WTC11 (cell line): ENCODE results near the gene RYR2. TPM values are rescaled to one million over a fixed set of nuclear protein-coding genes. Genes with fewer than 3 reads are reported as not detected.

Source experiments
- ATAC-seq: fragments of 200-7000 bp; cut with Tn5 transposase; 2 replicates; pipeline ENCODE4 v1.10.0; 2021; ENCODE audit warnings: mild to moderate bottlenecking, moderate library complexity
- CTCF ChIA-PET: fragments of 300-600 bp; sonication (Branson Sonifier 250); formaldehyde crosslinking; loops from one replicate; lab custom pipeline; 2021; ENCODE audit warnings: antibody characterized with exemption; lab: Charles Lee
- POLR2A ChIA-PET: fragments of 350-600 bp; sonication (Branson Sonifier 250); formaldehyde crosslinking; loops from one replicate; lab custom pipeline; 2021; ENCODE audit warnings: antibody characterized with exemption; lab: Charles Lee
- DNase-seq: peaks from one replicate; pipeline ENCODE4 v3.0.0; 2021; ENCODE audit warnings: low spot score
- H3K27ac Mint-ChIP-seq: 2 replicates; pipeline ENCODE4 v1.8.0; 2021; ENCODE audit warnings: mixed read lengths
- H3K27me3 Mint-ChIP-seq: 2 replicates; pipeline ENCODE4 v1.8.0; 2021; ENCODE audit warnings: low read depth, mild to moderate bottlenecking, moderate library complexity, mixed read lengths
- H3K36me3 Mint-ChIP-seq: 2 replicates; pipeline ENCODE4 v1.8.0; 2021; ENCODE audit warnings: mixed read lengths
- H3K4me1 Mint-ChIP-seq: 2 replicates; pipeline ENCODE4 v1.8.0; 2022; ENCODE audit warnings: mixed read lengths
- H3K4me3 Mint-ChIP-seq: 2 replicates; pipeline ENCODE4 v1.8.0; 2021; ENCODE audit warnings: mild to moderate bottlenecking, moderate library complexity, mixed read lengths
- H3K9me3 Mint-ChIP-seq: 2 replicates; pipeline ENCODE4 v1.8.0; 2021; ENCODE audit warnings: mixed read lengths
- ATF1 ChIP-seq: sonication (generic); formaldehyde crosslinking; IDR thresholded peaks from 2 replicates; pipeline ENCODE4 v1.8.1; 2023; ENCODE audit warnings: mild to moderate bottlenecking, moderate library complexity, missing genetic modification reagents
- EMX1 ChIP-seq: fragments of 250-450 bp; sonication (Bioruptor Pico); IDR thresholded peaks from 2 replicates; pipeline ENCODE4 v1.8.0; 2021; ENCODE audit warnings: mild to moderate bottlenecking
- FOXP1 ChIP-seq: sonication (generic); formaldehyde crosslinking; IDR thresholded peaks from 2 replicates; pipeline ENCODE4 v1.8.0; 2022; ENCODE audit warnings: missing genetic modification reagents, mild to moderate bottlenecking, moderate library complexity, borderline replicate concordance
- GRHL2 ChIP-seq: fragments of 250-450 bp; sonication (Bioruptor Pico); IDR thresholded peaks from 2 replicates; pipeline ENCODE4 v1.8.0; 2022; ENCODE audit warnings: mild to moderate bottlenecking, moderate library complexity; ENCODE audit not compliant: insufficient replicate concordance, severe bottlenecking
- JAZF1 ChIP-seq: fragments of 250-450 bp; sonication (Bioruptor Pico); IDR thresholded peaks from 2 replicates; pipeline ENCODE4 v1.9.0; 2021; ENCODE audit warnings: moderate library complexity, mild to moderate bottlenecking, inconsistent platforms
- NFE2L1 ChIP-seq: sonication (generic); formaldehyde crosslinking; IDR thresholded peaks from 2 replicates; pipeline ENCODE4 v1.8.1; 2023; ENCODE audit warnings: missing genetic modification reagents
- SOX15 ChIP-seq: fragments of 250-450 bp; sonication (Bioruptor Pico); IDR thresholded peaks from 2 replicates; pipeline ENCODE4 v1.9.0; 2021; ENCODE audit warnings: mild to moderate bottlenecking
- SP1 ChIP-seq: sonication (generic); formaldehyde crosslinking; conservative IDR thresholded peaks from 2 replicates; pipeline ENCODE4 v1.8.1; 2022; ENCODE audit warnings: missing genetic modification reagents
- TEAD4 ChIP-seq: sonication (generic); formaldehyde crosslinking; IDR thresholded peaks from 2 replicates; pipeline ENCODE4 v1.8.0; 2022; ENCODE audit warnings: mild to moderate bottlenecking, missing genetic modification reagents
- ZNF121 ChIP-seq: sonication (generic); formaldehyde crosslinking; IDR thresholded peaks from 2 replicates; pipeline ENCODE4 v1.8.0; 2023; ENCODE audit warnings: missing genetic modification reagents
- ZNF138 ChIP-seq: sonication (generic); formaldehyde crosslinking; conservative IDR thresholded peaks from 2 replicates; pipeline ENCODE4 v1.8.1; 2022; ENCODE audit warnings: mild to moderate bottlenecking, moderate library complexity, missing genetic modification reagents
- ZNF219 ChIP-seq: sonication (generic); formaldehyde crosslinking; IDR thresholded peaks from 2 replicates; pipeline ENCODE4 v1.8.0; 2023; ENCODE audit warnings: missing genetic modification reagents, mild to moderate bottlenecking, borderline replicate concordance
- ZNF232 ChIP-seq: sonication (generic); formaldehyde crosslinking; IDR thresholded peaks from 2 replicates; pipeline ENCODE4 v1.8.0; 2022; ENCODE audit warnings: mild to moderate bottlenecking, missing genetic modification reagents
- ZNF263 ChIP-seq: sonication (generic); formaldehyde crosslinking; IDR thresholded peaks from 2 replicates; pipeline ENCODE4 v1.8.1; 2022; ENCODE audit warnings: low read depth, mild to moderate bottlenecking, moderate library complexity, missing genetic modification reagents
- ZNF416 ChIP-seq: fragments of 250-450 bp; sonication (Bioruptor Pico); IDR thresholded peaks from 2 replicates; pipeline ENCODE4 v1.9.0; 2021; ENCODE audit warnings: mild to moderate bottlenecking, inconsistent platforms
- total RNA-seq: library from RNA; stranded (reverse); gene quantifications from 3 replicates; pipeline ENCODE4 v1.2.3, GENCODE V29; 2021
- TF ChIP-seq, protein P1 (sequence below): sonication (generic); formaldehyde crosslinking; IDR thresholded peaks from 2 replicates; pipeline ENCODE4 v1.8.0; 2023; ENCODE audit warnings: missing genetic modification reagents
- TF ChIP-seq, protein P2 (sequence below): fragments of 250-450 bp; sonication (Bioruptor Pico); conservative IDR thresholded peaks from 2 replicates; pipeline ENCODE4 v1.9.0; 2021; ENCODE audit warnings: mild to moderate bottlenecking
- TF ChIP-seq, protein P3 (sequence below): sonication (generic); formaldehyde crosslinking; IDR thresholded peaks from 2 replicates; pipeline ENCODE4 v1.8.1; 2023; ENCODE audit warnings: mild to moderate bottlenecking, missing genetic modification reagents
- TF ChIP-seq, protein P4 (sequence below): fragments of 200-600 bp; IDR thresholded peaks from 2 replicates; pipeline ENCODE4 v1.8.0; 2022; ENCODE audit warnings: antibody characterized with exemption
- TF ChIP-seq, protein P5 (sequence below): fragments of 250-450 bp; sonication (Bioruptor Pico); IDR thresholded peaks from 2 replicates; pipeline ENCODE4 v1.9.0; 2021; ENCODE audit warnings: mild to moderate bottlenecking
- TF ChIP-seq, protein P6 (sequence below): sonication (generic); formaldehyde crosslinking; IDR thresholded peaks from 2 replicates; pipeline ENCODE4 v1.8.0; 2022; ENCODE audit warnings: mild to moderate bottlenecking, missing genetic modification reagents
- TF ChIP-seq, protein P7 (sequence below): sonication (generic); formaldehyde crosslinking; IDR thresholded peaks from 2 replicates; pipeline ENCODE4 v1.8.0; 2023; ENCODE audit warnings: mild to moderate bottlenecking, missing genetic modification reagents
- TF ChIP-seq, protein P8 (sequence below): sonication (generic); formaldehyde crosslinking; IDR thresholded peaks from 2 replicates; pipeline ENCODE4 v1.8.0; 2022; ENCODE audit warnings: missing genetic modification reagents

The RYR2 gene
- total RNA-seq, 1 experiment from 2014 or later, result 7.9 TPM

DNA sequence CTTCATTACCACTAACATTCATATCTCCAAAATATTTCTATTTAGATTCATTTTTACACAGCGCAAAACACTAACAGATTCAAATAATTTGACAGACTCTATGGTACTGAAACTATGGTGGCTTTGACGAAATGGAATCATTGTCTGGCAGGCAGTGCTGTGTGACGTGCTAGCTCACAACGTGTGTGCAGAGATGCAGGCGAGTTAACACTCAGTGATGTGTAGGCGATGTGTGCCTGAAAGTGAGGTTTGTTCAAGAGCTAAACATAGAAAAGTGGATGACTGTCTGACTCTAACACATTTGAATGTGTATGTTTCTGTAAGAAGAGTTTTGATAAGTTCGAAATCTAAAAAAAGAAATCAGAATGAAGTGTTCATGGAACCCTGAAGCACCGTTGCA lies 97.7 kb downstream of the RYR2 start:
- TF ChIP-seq, protein P1, sequence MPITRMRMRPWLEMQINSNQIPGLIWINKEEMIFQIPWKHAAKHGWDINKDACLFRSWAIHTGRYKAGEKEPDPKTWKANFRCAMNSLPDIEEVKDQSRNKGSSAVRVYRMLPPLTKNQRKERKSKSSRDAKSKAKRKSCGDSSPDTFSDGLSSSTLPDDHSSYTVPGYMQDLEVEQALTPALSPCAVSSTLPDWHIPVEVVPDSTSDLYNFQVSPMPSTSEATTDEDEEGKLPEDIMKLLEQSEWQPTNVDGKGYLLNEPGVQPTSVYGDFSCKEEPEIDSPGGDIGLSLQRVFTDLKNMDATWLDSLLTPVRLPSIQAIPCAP (CRISPR knock-in tag), result no peak
- TF ChIP-seq FOXP1 (CRISPR knock-in tag) (no peak), ZNF121 (no peak), ZNF219 (no peak), SOX15 (CRISPR knock-in tag) (no peak), ZNF416 (CRISPR knock-in tag) (no peak), EMX1 (CRISPR knock-in tag) (no peak)
- TF ChIP-seq, protein P2, sequence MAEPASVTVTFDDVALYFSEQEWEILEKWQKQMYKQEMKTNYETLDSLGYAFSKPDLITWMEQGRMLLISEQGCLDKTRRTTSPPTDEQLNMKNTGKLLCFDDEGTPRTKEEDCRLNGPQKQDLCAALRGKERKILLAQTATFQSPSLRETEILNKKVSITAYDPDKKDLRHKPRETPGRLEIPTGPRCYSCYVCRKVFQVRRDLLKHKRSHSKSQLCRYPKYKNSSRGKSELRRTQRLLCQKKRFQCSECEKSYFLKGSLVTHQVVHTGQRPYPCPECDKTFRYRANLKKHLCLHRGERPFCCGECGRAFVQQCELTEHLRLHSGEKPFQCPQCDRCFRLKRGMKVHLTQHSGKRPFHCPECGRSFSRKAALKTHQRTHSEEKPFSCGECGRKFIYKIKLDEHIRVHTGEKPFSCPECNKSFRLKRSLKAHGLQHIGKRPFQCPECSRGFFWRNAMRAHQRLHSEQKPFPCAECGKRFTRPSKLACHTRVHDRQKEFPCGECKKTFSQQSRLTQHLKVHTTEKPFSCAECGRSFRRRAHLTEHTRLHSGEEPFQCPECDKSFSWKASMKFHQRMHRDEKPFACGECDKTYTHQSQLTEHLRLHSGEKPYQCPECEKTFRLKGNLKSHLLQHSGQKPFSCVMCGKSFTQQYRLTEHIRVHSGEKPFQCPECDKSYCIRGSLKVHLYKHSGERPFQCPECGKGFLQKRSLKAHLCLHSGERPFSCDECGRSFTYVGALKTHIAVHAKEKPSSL, result no peak
- TF ChIP-seq, protein P3, sequence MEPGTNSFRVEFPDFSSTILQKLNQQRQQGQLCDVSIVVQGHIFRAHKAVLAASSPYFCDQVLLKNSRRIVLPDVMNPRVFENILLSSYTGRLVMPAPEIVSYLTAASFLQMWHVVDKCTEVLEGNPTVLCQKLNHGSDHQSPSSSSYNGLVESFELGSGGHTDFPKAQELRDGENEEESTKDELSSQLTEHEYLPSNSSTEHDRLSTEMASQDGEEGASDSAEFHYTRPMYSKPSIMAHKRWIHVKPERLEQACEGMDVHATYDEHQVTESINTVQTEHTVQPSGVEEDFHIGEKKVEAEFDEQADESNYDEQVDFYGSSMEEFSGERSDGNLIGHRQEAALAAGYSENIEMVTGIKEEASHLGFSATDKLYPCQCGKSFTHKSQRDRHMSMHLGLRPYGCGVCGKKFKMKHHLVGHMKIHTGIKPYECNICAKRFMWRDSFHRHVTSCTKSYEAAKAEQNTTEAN (CRISPR knock-in tag), result no peak
- TF ChIP-seq, protein P4, sequence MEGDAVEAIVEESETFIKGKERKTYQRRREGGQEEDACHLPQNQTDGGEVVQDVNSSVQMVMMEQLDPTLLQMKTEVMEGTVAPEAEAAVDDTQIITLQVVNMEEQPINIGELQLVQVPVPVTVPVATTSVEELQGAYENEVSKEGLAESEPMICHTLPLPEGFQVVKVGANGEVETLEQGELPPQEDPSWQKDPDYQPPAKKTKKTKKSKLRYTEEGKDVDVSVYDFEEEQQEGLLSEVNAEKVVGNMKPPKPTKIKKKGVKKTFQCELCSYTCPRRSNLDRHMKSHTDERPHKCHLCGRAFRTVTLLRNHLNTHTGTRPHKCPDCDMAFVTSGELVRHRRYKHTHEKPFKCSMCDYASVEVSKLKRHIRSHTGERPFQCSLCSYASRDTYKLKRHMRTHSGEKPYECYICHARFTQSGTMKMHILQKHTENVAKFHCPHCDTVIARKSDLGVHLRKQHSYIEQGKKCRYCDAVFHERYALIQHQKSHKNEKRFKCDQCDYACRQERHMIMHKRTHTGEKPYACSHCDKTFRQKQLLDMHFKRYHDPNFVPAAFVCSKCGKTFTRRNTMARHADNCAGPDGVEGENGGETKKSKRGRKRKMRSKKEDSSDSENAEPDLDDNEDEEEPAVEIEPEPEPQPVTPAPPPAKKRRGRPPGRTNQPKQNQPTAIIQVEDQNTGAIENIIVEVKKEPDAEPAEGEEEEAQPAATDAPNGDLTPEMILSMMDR, result no peak
- TF ChIP-seq, protein P5, sequence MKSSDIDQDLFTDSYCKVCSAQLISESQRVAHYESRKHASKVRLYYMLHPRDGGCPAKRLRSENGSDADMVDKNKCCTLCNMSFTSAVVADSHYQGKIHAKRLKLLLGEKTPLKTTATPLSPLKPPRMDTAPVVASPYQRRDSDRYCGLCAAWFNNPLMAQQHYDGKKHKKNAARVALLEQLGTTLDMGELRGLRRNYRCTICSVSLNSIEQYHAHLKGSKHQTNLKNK (CRISPR knock-in tag), result no peak
- ChIA-PET CTCF (no interaction called here), POLR2A (no interaction called here)
- ATAC-seq (no peak), DNase-seq (no peak)
- Mint-ChIP-seq H3K27ac (no peak overlapping the region), H3K4me1 (peaks cover 18% of the 10 kb centered on the region), H3K4me3 (no peak overlapping the region), H3K9me3 (peaks cover 1% of the 10 kb centered on the region; the same call in 1 of the 2 replicates), H3K27me3 (no peaks in the 10 kb centered on the region), H3K36me3 (peaks cover 3% of the 10 kb centered on the region)

DNA sequence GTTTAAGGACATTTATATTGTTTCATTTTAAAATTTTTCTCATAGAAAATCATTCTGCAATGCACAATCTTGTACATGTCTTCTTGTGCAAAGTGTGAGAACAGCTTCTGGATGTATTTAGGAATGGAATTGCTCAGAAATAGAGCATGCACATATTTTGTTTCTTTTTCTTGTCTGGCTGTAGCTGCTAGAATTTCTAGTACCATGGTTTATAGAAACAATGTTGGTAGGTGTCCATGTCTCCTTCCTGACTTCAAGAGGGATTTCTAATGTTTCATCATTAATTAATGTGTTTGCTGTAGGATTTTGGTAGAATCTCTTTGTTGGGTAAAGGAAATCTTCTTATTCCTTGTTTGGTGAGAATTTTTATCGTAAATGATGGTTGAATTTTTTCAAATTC lies 99.0 kb downstream of the RYR2 start:
- ChIA-PET CTCF (no interaction called here), POLR2A (no interaction called here)
- no peak overlapping the region for H3K27ac Mint-ChIP-seq
- TF ChIP-seq, protein P6, sequence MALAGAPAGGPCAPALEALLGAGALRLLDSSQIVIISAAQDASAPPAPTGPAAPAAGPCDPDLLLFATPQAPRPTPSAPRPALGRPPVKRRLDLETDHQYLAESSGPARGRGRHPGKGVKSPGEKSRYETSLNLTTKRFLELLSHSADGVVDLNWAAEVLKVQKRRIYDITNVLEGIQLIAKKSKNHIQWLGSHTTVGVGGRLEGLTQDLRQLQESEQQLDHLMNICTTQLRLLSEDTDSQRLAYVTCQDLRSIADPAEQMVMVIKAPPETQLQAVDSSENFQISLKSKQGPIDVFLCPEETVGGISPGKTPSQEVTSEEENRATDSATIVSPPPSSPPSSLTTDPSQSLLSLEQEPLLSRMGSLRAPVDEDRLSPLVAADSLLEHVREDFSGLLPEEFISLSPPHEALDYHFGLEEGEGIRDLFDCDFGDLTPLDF, result no peak
- TF ChIP-seq ZNF138 (CRISPR knock-in tag), result no peak
- TF ChIP-seq JAZF1 (CRISPR knock-in tag), result no peak
- no peak for TF ChIP-seq ZNF263
- TF ChIP-seq NFE2L1 (CRISPR knock-in tag), result no peak
- TF ChIP-seq EMX1 (CRISPR knock-in tag), result no peak
- TF ChIP-seq, protein P7, sequence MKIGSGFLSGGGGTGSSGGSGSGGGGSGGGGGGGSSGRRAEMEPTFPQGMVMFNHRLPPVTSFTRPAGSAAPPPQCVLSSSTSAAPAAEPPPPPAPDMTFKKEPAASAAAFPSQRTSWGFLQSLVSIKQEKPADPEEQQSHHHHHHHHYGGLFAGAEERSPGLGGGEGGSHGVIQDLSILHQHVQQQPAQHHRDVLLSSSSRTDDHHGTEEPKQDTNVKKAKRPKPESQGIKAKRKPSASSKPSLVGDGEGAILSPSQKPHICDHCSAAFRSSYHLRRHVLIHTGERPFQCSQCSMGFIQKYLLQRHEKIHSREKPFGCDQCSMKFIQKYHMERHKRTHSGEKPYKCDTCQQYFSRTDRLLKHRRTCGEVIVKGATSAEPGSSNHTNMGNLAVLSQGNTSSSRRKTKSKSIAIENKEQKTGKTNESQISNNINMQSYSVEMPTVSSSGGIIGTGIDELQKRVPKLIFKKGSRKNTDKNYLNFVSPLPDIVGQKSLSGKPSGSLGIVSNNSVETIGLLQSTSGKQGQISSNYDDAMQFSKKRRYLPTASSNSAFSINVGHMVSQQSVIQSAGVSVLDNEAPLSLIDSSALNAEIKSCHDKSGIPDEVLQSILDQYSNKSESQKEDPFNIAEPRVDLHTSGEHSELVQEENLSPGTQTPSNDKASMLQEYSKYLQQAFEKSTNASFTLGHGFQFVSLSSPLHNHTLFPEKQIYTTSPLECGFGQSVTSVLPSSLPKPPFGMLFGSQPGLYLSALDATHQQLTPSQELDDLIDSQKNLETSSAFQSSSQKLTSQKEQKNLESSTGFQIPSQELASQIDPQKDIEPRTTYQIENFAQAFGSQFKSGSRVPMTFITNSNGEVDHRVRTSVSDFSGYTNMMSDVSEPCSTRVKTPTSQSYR (CRISPR knock-in tag), result no peak
- TF ChIP-seq SP1, result no peak
- no peak for TF ChIP-seq TEAD4 (CRISPR knock-in tag)
- TF ChIP-seq ZNF232 (CRISPR knock-in tag), result no peak
- TF ChIP-seq GRHL2, result no peak
- TF ChIP-seq ATF1 (CRISPR knock-in tag), result no peak
- TF ChIP-seq, protein P8, sequence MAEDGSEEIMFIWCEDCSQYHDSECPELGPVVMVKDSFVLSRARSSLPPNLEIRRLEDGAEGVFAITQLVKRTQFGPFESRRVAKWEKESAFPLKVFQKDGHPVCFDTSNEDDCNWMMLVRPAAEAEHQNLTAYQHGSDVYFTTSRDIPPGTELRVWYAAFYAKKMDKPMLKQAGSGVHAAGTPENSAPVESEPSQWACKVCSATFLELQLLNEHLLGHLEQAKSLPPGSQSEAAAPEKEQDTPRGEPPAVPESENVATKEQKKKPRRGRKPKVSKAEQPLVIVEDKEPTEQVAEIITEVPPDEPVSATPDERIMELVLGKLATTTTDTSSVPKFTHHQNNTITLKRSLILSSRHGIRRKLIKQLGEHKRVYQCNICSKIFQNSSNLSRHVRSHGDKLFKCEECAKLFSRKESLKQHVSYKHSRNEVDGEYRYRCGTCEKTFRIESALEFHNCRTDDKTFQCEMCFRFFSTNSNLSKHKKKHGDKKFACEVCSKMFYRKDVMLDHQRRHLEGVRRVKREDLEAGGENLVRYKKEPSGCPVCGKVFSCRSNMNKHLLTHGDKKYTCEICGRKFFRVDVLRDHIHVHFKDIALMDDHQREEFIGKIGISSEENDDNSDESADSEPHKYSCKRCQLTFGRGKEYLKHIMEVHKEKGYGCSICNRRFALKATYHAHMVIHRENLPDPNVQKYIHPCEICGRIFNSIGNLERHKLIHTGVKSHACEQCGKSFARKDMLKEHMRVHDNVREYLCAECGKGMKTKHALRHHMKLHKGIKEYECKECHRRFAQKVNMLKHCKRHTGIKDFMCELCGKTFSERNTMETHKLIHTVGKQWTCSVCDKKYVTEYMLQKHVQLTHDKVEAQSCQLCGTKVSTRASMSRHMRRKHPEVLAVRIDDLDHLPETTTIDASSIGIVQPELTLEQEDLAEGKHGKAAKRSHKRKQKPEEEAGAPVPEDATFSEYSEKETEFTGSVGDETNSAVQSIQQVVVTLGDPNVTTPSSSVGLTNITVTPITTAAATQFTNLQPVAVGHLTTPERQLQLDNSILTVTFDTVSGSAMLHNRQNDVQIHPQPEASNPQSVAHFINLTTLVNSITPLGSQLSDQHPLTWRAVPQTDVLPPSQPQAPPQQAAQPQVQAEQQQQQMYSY (CRISPR knock-in tag), result no peak

More for the DNA sequence above, 99.0 kb downstream of the RYR2 start:
- DNase-seq (no peak), ATAC-seq (no peak)
- H3K36me3 Mint-ChIP-seq, result no peaks in the 10 kb centered on the region
- H3K4me3 Mint-ChIP-seq, result no peak overlapping the region
- peaks cover 26% of the 10 kb centered on the region for H3K4me1 Mint-ChIP-seq
- H3K9me3 Mint-ChIP-seq, result no peaks in the 10 kb centered on the region
- H3K27me3 Mint-ChIP-seq, result no peaks in the 10 kb centered on the region
